Suprapubic skin (tissue), 4 donors: Measurements from ENCODE around the gene ARHGAP23. TPM values are rescaled to one million over a fixed set of nuclear protein-coding genes. Genes with fewer than 3 reads are reported as not detected.

ENCODE experiments used
- DNase-seq, 2 donors: peaks; one replicate each; pipeline ENCODE4 v3.0.0-alpha.2; 2019; ENCODE audit warnings: low spot score in 2 of 2
- H3K27ac ChIP-seq: fragments of 200-600 bp; sonication (generic); one replicate; pipeline ENCODE4 v1.5.1; 2019
- H3K27me3 ChIP-seq: fragments of 200-600 bp; sonication (generic); one replicate; pipeline ENCODE4 v1.5.1; 2019
- H3K36me3 ChIP-seq: fragments of 200-600 bp; sonication (generic); one replicate; pipeline ENCODE4 v1.5.1; 2019
- H3K4me1 ChIP-seq: fragments of 200-600 bp; sonication (generic); one replicate; pipeline ENCODE4 v1.5.1; 2019
- H3K4me3 ChIP-seq: fragments of 200-600 bp; sonication (generic); one replicate; pipeline ENCODE4 v1.5.1; 2019; ENCODE audit warnings: mild to moderate bottlenecking
- H3K9me3 ChIP-seq: fragments of 200-600 bp; sonication (generic); one replicate; pipeline ENCODE4 v1.5.1; 2019
- CTCF ChIP-seq, 2 donors: fragments of 200-600 bp in 1 of 2; fragments of 450-650 bp in 1 of 2; sonication (generic) in 1 of 2; IDR thresholded peaks; one replicate each; pipeline ENCODE4 v1.5.1; 2016 to 2019; ENCODE audit warnings: antibody characterized with exemption in 2 of 2, mild to moderate bottlenecking in 1 of 2, moderate library complexity in 1 of 2
- EP300 ChIP-seq: sonication (generic); formaldehyde crosslinking; IDR thresholded peaks from one replicate; pipeline ENCODE4 v1.6.1; 2017; ENCODE audit warnings: antibody characterized with exemption
- POLR2A ChIP-seq, 2 donors: fragments of 450-650 bp; IDR thresholded peaks; one replicate each; pipeline ENCODE4 v1.6.1; 2017; ENCODE audit warnings: antibody characterized with exemption in 2 of 2, mild to moderate bottlenecking in 2 of 2, moderate library complexity in 2 of 2
- POLR2AphosphoS5 ChIP-seq, 3 donors: sonication (generic); formaldehyde crosslinking; IDR thresholded peaks; one replicate each; pipeline ENCODE4 v1.6.1; 2017; ENCODE audit warnings: antibody characterized with exemption in 3 of 3
- WGBS: methylation state at CpG from one replicate; pipeline ENCODE4 v1.1.5; 2018; 5-methylcytosine and 5-hydroxymethylcytosine counted together
- total RNA-seq, 4 donors: library from RNA; depleted of rRNA; stranded (reverse); fragments of >200 nt; gene quantifications; one replicate each; pipeline ENCODE4 v1.1.0, GENCODE V29; 2016

The ARHGAP23 gene
- total RNA-seq, 4 donors from 2014 or later: 94.8 to 149 (median 121) TPM

GRCh38 chr17:38560503-38561318, 132.4 kb downstream of the ARHGAP23 start:
- H3K4me3 ChIP-seq: no peak overlapping the region
- 52% methylated on average over 14 of the region's 15 CpGs for whole genome bisulfite sequencing
- H3K9me3 ChIP-seq: no peaks in the 10 kb centered on the region
- peaks cover 57% of the 10 kb centered on the region for H3K27me3 ChIP-seq
- H3K36me3 ChIP-seq: no peaks in the 10 kb centered on the region
- peaks cover 52% of the 10 kb centered on the region for H3K4me1 ChIP-seq
- no peak overlapping the region for H3K27ac ChIP-seq
- peak in 1 of 2 donors; percentile 51 for DNase-seq
- no peak for TF ChIP-seq POLR2AphosphoS5 (IDR thresholded peaks at IDR 0.05)
- no peak for TF ChIP-seq EP300
- no peak for TF ChIP-seq CTCF (IDR thresholded peaks at IDR 0.05)
- no peak for TF ChIP-seq POLR2A (IDR thresholded peaks at IDR 0.05)

GRCh38 chr17:38561416-38562214, 133.4 kb downstream of the ARHGAP23 start:
- TF ChIP-seq POLR2A (IDR thresholded peaks at IDR 0.05) (no peak), EP300 (no peak), CTCF (IDR thresholded peaks at IDR 0.05) (no peak), POLR2AphosphoS5 (IDR thresholded peaks at IDR 0.05) (no peak)
- DNase-seq: no peak
- Histone ChIP-seq H3K36me3 (no peaks in the 10 kb centered on the region), H3K27ac (no peak overlapping the region), H3K4me3 (no peak overlapping the region), H3K27me3 (peaks cover 66% of the 10 kb centered on the region), H3K9me3 (no peaks in the 10 kb centered on the region), H3K4me1 (peaks cover 49% of the 10 kb centered on the region)
- 40% methylated on average over 4 of the region's 105 CpGs for WGBS

Other genes with a start within 250 kb of the ARHGAP23 start
- not detected for gene TBC1D3, start 235.9 kb upstream of the ARHGAP23 start, total RNA-seq
- gene MRPL45, start 131.3 kb upstream of the ARHGAP23 start, total RNA-seq: 10 to 100 TPM; 30.3 to 37.4 (median 32.8) TPM
- under 1 TPM in 1 of 4 donors, not detected in 3; 0.17 TPM for gene GPR179, start 84.5 kb upstream of the ARHGAP23 start, total RNA-seq
- 10 to 100 TPM; 20.7 to 44.9 (median 37.1) TPM for gene SOCS7, start 76.6 kb upstream of the ARHGAP23 start, total RNA-seq
- 10 to 100 TPM; 11.0 to 36.5 (median 17.4) TPM for gene SRCIN1, start 177.5 kb downstream of the ARHGAP23 start, total RNA-seq
- gene EPOP, start 246.5 kb downstream of the ARHGAP23 start, total RNA-seq: 1 to 10 TPM in 3 of 4 donors, under 1 TPM in 1; 0.80 to 6.1 (median 3.2) TPM